Ectodermal cell (in vitro differentiated cells): ENCODE data around the gene LRP3.

Experiments used
- H3K27ac ChIP-seq: 2 replicates; pipeline ENCODE4 v1.7.0; 2013; ENCODE audit warnings: mild to moderate bottlenecking, low read depth, low read length; ENCODE audit not compliant: insufficient read depth, poor library complexity, severe bottlenecking
- H3K27me3 ChIP-seq: 2 replicates; pipeline ENCODE4 v1.7.0; 2013; ENCODE audit warnings: mild to moderate bottlenecking, low read length; ENCODE audit not compliant: insufficient read depth, control insufficient read depth, poor library complexity, severe bottlenecking
- H3K36me3 ChIP-seq: one replicate; pipeline ENCODE4 v1.7.0; 2013; ENCODE audit warnings: low read length; ENCODE audit not compliant: control insufficient read depth, insufficient read depth
- H3K4me1 ChIP-seq: one replicate; pipeline ENCODE4 v1.7.0; 2013; ENCODE audit warnings: low read length; ENCODE audit not compliant: control insufficient read depth, insufficient read depth
- H3K4me3 ChIP-seq: 2 replicates; pipeline ENCODE4 v1.7.0; 2013; ENCODE audit warnings: low read depth, low read length, control low read depth; ENCODE audit not compliant: insufficient read depth
- H3K9me3 ChIP-seq: 2 replicates; pipeline ENCODE4 v1.7.0; 2013; ENCODE audit warnings: mild to moderate bottlenecking, low read length, moderate library complexity; ENCODE audit not compliant: control insufficient read depth
- WGBS, 2 experiments: methylation state at CpG; one replicate each; pipeline ENCODE4 v1.1.7; 2013; ENCODE audit warnings: missing lambda C conversion rate in 2 of 2; 5-methylcytosine and 5-hydroxymethylcytosine counted together

The LRP3 gene

DNA sequence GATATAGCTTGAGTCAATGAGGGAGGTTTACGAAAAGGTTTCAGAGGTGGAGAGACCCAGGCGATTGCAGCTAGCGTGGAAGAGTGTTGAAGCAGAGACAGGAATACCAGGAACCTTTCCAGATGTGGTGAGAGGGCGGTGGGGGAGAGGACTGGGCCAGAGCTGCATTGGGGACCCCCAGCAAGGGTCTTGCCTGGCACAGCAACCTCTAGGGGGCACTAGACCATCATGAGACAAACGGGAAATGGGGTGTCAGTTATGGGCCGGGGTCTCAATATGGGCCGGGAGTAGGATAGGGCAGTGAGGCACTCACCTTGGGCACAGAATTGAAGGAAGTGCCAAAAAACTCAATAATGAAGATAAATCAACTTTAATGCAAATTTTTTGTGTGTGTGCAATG, 2.1 kb upstream of the LRP3 start:
- H3K27me3 ChIP-seq: peaks cover 25% of the 10 kb centered on the region
- H3K9me3 ChIP-seq: no peaks in the 10 kb centered on the region
- no peak overlapping the region for H3K4me3 ChIP-seq
- no peak overlapping the region for H3K27ac ChIP-seq
- 85 to 87% methylated on average over 7 of the region's 7 CpGs for WGBS, 2 experiments
- H3K36me3 ChIP-seq: no peaks in the 10 kb centered on the region
- H3K4me1 ChIP-seq: no peaks in the 10 kb centered on the region

DNA sequence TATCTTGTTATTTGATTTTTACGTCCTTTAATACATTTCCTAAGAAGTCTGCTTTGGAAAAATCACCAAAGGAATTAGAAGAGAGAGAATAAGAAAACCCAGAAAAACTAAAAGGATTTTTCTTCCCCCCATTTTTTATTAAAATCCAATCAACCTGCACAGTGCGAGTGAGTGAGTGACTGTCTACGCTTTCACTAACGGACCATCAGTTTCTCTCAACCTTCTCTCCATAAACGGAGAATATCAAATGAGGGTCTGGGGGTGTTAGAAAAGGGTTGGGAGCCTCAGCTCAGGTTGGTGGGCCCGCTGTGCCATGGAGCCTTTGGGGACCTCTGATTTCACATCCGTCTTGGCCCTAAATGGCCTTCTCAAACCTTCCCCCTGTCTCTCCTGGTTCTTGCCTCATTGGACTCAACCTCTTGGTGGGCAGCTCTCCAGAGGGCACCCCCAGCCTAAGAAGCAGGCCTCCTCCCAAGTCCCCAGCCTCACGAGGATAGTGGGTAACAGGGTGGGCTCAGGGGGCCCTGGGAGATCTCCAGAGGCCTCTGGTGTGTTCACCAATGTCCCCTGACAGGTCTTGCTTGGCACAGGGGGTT, 763 bp upstream of the LRP3 start:
- no peaks in the 10 kb centered on the region for H3K4me1 ChIP-seq
- peaks cover 2% of the 10 kb centered on the region for H3K36me3 ChIP-seq
- H3K9me3 ChIP-seq: no peaks in the 10 kb centered on the region
- H3K27ac ChIP-seq: no peak overlapping the region
- peaks cover 25% of the 10 kb centered on the region for H3K27me3 ChIP-seq
- no peak overlapping the region for H3K4me3 ChIP-seq
- 91 to 95% methylated on average over 6 to 8 of the region's 8 CpGs for WGBS, 2 experiments

DNA sequence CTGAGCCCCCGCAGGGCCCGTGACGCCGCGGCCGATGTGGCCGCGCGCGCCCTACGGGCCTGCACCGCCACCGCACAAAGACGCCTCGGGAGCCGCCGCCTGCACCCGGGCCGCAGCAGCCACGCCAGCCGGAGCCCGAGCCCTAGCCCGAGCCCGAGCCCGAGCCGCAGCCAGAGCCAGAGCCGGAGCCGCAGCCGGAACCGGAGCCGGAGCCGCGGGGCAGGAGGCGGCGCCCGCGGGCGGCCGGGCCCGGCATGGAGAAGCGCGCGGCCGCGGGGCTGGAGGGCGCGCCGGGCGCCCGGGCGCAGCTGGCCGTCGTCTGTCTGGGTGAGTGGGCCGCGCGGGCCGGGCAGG, 379 bp downstream of the LRP3 start:
- Histone ChIP-seq H3K27ac (no peak overlapping the region), H3K4me3 (peak overlapping the region; percentile 62), H3K27me3 (peaks cover 25% of the 10 kb centered on the region), H3K36me3 (peaks cover 2% of the 10 kb centered on the region), H3K9me3 (no peaks in the 10 kb centered on the region), H3K4me1 (no peaks in the 10 kb centered on the region)
- 0% methylated on average over 57 of the region's 57 CpGs for WGBS, 2 experiments

DNA sequence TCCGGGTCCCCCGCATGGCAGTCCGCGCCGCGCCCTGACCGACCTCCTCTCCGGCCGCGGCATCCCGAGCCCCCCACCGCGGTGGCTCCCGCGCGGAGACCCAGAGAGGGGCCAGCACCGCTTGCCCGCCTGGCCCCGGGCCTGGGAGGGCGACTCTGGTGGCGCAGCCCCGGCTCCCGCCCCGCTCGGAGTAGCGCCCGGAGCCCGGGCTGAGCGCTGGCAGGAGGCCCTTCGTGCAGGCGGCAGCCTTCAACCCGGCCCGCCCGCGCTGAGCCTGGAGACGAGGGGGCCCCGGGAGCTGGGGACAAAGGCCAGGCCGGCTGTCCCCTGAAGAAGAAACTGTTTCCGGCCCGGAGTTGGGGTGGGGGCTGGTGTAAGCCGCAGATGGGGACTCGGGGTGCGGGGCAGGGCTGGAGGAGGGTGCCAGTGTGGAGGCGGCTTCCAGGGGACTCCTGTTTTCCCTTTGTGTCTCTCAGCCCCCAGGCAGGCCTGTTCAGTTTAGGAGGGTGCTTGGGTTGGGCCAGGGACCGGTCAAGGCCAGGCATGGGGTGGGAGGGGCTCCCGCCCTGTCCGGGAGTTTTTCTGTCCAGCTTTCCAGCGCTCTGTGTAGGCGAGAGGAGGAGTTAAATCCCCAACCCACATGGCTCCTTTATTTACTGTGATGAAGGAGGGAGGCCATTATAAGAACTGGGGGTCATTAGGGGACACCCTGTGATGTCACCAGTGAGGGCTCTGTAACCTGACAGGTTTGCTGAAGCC, 935 bp downstream of the LRP3 start:
- H3K4me3 ChIP-seq: peak overlapping the region; percentile 62
- H3K36me3 ChIP-seq: peaks cover 2% of the 10 kb centered on the region
- no peaks in the 10 kb centered on the region for H3K9me3 ChIP-seq
- H3K4me1 ChIP-seq: no peaks in the 10 kb centered on the region
- peaks cover 25% of the 10 kb centered on the region for H3K27me3 ChIP-seq
- 3 to 5% methylated on average over 49 of the region's 49 CpGs for WGBS, 2 experiments
- H3K27ac ChIP-seq: no peak overlapping the region

DNA sequence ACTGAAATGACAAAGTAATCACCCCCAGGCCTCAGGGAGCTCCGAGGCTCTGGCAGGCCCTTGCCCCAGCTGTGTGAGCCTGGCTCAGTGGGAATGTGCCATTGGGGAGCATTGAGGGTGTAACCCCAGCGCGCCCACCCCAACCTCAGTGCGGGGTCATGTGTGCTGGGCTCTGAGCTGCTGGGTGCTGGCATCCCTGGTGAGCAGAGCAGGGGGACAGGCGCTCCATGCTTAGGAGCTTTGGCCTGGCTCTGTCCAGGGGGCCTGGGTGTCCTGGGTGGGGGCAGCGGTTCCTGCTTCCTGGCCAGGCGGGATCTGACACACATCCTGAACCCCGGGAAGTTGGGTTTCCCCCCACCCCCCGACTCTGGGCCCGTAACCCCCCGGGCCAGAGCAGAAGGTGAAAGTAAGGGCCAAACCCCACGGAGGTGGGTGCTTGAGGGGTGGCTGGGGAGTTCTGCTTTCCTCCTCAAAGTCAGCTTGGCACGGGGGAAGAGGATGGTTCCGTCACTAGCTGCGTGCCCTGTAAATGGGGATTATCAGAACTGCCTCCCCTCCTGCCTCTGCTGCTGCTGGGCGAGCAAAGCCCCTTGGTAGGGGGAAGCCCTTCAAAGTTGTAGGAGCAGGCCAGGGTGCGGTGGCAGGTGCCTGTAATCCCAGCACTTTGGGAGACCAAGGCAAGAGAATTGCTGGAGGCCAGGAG, 1.7 kb downstream of the LRP3 start:
- peaks cover 25% of the 10 kb centered on the region for H3K27me3 ChIP-seq
- peak overlapping the region; percentile 62 for H3K4me3 ChIP-seq
- WGBS, 2 experiments: 90 to 92% methylated on average over 17 of the region's 17 CpGs
- H3K27ac ChIP-seq: no peak overlapping the region
- H3K36me3 ChIP-seq: peaks cover 2% of the 10 kb centered on the region
- H3K9me3 ChIP-seq: no peaks in the 10 kb centered on the region
- H3K4me1 ChIP-seq: no peaks in the 10 kb centered on the region

DNA sequence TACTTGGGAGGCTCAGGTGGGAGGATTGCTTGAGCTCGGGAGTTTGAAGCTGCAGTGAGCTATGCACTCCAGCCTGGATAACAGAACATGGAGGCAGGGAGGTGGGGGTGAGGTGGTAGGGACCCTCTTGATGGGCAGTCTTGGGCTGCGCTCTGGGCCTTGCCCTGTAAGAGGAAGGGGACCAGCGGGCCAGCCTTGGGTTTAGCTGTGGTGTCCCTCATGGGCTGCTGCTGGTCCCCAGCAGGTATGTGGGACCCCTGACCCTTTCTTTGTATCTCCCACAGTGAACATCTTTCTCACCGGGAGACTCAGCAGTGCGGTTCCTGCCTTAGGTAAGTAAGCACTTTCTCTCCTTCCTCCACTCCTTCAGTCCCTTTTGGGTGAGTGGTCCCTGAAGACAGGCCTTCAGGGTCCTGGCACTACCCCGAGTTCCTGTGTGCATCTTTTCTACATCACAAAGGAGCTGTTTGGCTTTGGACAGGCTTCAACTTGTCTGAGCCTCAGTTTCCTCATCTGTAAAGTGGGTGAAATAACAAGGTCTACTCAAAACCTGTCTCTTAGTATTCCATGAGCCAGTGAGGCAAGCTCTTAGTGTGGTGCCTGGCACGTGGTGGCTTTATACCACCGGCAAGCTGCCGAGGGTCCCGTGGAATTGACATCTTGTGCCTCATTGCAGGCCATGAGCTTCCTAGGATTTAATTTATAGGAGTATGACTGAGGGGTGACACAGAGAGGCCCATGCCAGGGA, 2.5 kb downstream of the LRP3 start:
- 92 to 94% methylated on average over 10 of the region's 10 CpGs for WGBS, 2 experiments
- Histone ChIP-seq H3K27me3 (peaks cover 25% of the 10 kb centered on the region), H3K9me3 (no peaks in the 10 kb centered on the region), H3K36me3 (peaks cover 2% of the 10 kb centered on the region), H3K27ac (no peak overlapping the region), H3K4me1 (no peaks in the 10 kb centered on the region), H3K4me3 (no peak overlapping the region)

DNA sequence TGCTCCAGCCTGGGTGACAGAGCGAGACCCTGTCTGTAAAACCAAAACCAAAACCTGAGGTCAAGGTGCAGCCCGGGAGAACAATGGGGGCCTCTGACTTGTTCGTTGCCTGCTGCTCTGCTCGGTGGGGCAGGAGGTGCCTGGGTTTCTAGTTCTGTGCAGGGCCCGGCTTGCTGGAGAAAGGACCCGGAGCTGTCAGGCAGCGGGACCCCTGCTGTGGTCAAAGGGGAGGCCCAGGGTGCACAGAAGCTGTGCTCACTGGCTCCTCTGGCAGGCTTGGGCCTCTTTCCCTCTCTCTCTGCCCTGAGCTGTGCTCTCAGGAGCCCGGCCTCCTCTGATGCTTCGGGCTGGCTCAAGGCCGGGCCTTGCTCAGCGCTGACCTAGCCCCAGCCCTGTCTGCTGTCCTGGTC, 3.5 kb downstream of the LRP3 start:
- no peaks in the 10 kb centered on the region for H3K9me3 ChIP-seq
- H3K4me1 ChIP-seq: no peaks in the 10 kb centered on the region
- 91 to 93% methylated on average over 11 of the region's 11 CpGs for WGBS, 2 experiments
- no peak overlapping the region for H3K27ac ChIP-seq
- peaks cover 21% of the 10 kb centered on the region for H3K27me3 ChIP-seq
- H3K4me3 ChIP-seq: no peak overlapping the region
- peaks cover 2% of the 10 kb centered on the region for H3K36me3 ChIP-seq

DNA sequence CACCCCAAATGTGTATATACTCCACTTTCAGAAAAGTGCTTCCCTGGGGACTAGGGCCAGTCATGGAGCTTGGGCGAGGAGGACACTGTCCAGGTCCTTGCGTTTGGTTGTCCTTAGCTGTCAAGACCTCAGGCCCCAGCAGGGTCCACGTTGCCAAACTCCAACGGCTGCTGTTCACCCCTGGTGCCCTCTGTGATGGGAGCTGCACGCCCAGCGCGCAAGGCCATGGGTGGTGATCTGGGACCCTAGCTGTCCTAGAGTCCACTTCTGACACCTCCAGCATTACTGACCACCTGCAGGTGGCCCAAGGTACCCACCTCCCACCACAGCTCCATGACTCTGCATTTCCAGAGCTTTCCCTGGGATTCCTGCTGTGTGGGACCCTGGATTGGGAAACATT, 4.0 kb downstream of the LRP3 start:
- H3K9me3 ChIP-seq: no peaks in the 10 kb centered on the region
- H3K36me3 ChIP-seq: peaks cover 2% of the 10 kb centered on the region
- no peak overlapping the region for H3K4me3 ChIP-seq
- peaks cover 15% of the 10 kb centered on the region for H3K27me3 ChIP-seq
- no peak overlapping the region for H3K27ac ChIP-seq
- 95 to 97% methylated on average over 7 of the region's 7 CpGs for WGBS, 2 experiments
- no peaks in the 10 kb centered on the region for H3K4me1 ChIP-seq

DNA sequence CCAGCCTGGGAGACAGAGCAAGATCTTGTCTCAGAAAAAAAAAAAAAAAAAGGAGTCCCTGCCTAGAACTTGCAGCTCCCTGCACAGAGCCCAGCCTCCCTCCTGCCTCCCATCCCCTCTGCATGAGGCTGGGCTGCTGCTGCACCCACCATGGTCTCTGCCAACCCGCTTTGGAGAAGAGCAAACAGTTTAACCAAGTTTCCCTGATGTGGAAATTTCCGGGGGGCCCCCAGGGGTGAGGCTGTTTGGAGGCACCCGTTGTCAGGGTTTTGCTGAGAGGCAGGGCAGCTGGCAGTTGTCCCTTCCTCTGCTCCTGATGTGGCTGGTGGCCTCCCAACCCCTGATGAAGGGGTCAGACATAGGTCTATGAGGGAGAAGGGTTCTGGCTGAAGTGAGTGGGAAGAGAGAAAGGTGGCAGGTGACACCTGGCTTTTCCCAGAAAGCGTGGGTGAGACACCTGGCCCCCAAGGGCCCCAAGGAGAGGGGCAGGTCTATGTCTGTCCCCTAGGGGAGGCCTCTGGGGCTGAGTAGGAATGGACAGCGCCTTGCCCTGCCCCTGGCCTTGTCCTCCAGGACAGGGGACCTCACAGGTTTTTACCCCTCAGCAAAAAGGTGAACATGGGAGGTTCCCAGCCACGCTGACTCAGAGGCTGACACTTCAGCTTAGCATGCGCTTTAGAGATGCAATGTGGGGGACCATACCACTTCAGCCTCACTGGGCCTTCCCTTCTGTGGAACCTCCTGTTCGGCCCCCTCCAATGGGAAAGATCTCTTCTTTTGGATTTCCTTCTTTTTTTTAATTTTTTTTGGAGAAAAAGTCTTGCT, 5.5 kb downstream of the LRP3 start:
- no peak overlapping the region for H3K4me3 ChIP-seq
- H3K36me3 ChIP-seq: peaks cover 2% of the 10 kb centered on the region
- peaks cover 7% of the 10 kb centered on the region for H3K27me3 ChIP-seq
- 81 to 83% methylated on average over 8 of the region's 8 CpGs for WGBS, 2 experiments
- no peak overlapping the region for H3K27ac ChIP-seq
- H3K9me3 ChIP-seq: no peaks in the 10 kb centered on the region
- no peaks in the 10 kb centered on the region for H3K4me1 ChIP-seq
